Mucosa of rectum (tissue), 2 donors: ENCODE measurements around the gene SPRING1.

Experiments used
- H3K27ac ChIP-seq, 2 donors: one replicate each; pipeline ENCODE4 v1.7.0; 2013; ENCODE audit warnings: inconsistent platforms in 2 of 2, low read depth in 2 of 2, low read length in 2 of 2
- H3K27me3 ChIP-seq, 2 donors: one replicate each; pipeline ENCODE4 v1.7.0; 2013; ENCODE audit warnings: low read length in 2 of 2; ENCODE audit not compliant: control insufficient read depth in 2 of 2, insufficient read depth in 2 of 2
- H3K36me3 ChIP-seq, 2 donors: one replicate each; pipeline ENCODE4 v1.7.0; 2013; ENCODE audit warnings: low read length in 2 of 2; ENCODE audit not compliant: control insufficient read depth in 2 of 2, insufficient read depth in 2 of 2
- H3K4me1 ChIP-seq, 2 donors: one replicate each; pipeline ENCODE4 v1.7.0; 2013; ENCODE audit warnings: low read length in 2 of 2, mild to moderate bottlenecking in 1 of 2; ENCODE audit not compliant: control insufficient read depth in 2 of 2, insufficient read depth in 2 of 2
- H3K4me3 ChIP-seq, 2 donors: one replicate each; pipeline ENCODE4 v1.7.0; 2013; ENCODE audit warnings: low read length in 2 of 2
- H3K9ac ChIP-seq, 2 donors: one replicate each; pipeline ENCODE4 v1.7.0; 2013; ENCODE audit warnings: low read length in 2 of 2, low read depth in 1 of 2, mild to moderate bottlenecking in 1 of 2
- H3K9me3 ChIP-seq, 2 donors: one replicate each; pipeline ENCODE4 v1.7.0; 2013; ENCODE audit warnings: low read length in 2 of 2; ENCODE audit not compliant: control insufficient read depth in 2 of 2
- donor health status: healthy.
- donor health status: Normal muscosa, but diverticular disease.

The SPRING1 gene

DNA sequence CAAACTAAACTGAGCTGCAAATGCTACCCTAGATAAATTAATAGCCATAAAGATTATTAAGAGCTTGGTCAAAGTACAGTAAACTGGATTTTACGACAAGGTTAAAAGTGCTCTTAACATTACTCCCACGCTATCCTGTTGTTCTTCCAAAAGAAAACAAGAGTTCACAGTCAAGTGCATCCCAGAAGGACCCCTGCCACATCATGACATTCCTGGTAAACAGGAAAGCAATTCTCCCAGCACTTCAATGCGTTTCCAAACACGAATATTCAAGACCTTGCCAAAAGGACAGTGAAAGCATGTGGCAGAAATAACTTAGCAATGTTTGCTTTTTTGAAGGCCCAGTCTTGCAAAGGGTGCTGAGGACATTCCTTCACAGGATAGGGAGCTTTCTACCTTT is 11.2 kb downstream of the SPRING1 start:
- Histone ChIP-seq H3K27ac (no peak overlapping the region), H3K36me3 (peaks cover 11 to 24% of the 10 kb centered on the region in 2 donors), H3K4me3 (no peak overlapping the region)

DNA sequence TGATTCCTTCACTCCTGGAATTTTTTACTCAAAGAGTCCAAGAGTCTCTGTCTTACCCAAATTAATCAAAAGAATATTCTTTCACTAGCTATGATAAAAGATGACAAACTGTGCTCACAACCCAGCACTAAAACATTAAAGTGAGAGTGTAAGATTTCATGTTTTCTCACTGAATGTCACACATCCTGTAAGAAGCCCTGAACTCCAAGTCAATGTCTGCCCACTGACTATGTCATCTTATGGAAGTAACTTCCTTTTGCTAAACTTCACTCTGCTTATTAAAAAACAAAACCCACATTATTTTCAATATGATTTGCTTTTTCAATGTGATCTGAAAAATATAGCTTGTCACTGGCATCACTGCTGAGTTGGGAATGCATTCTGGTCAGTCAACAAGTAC is 15.6 kb downstream of the SPRING1 start:
- peaks cover 0 to 2% of the 10 kb centered on the region in 2 donors for H3K4me1 ChIP-seq
- H3K27ac ChIP-seq = no peak overlapping the region
- H3K27me3 ChIP-seq = no peaks in the 10 kb centered on the region
- H3K4me3 ChIP-seq = no peak overlapping the region
- H3K36me3 ChIP-seq = peaks cover 30 to 31% of the 10 kb centered on the region in 2 donors
- H3K9ac ChIP-seq = no peak overlapping the region
- H3K9me3 ChIP-seq = no peaks in the 10 kb centered on the region

More for the DNA sequence above, 11.2 kb downstream of the SPRING1 start:
- Histone ChIP-seq H3K27me3 (no peaks in the 10 kb centered on the region), H3K9me3 (no peaks in the 10 kb centered on the region), H3K9ac (no peak overlapping the region), H3K4me1 (no peaks in the 10 kb centered on the region)

DNA sequence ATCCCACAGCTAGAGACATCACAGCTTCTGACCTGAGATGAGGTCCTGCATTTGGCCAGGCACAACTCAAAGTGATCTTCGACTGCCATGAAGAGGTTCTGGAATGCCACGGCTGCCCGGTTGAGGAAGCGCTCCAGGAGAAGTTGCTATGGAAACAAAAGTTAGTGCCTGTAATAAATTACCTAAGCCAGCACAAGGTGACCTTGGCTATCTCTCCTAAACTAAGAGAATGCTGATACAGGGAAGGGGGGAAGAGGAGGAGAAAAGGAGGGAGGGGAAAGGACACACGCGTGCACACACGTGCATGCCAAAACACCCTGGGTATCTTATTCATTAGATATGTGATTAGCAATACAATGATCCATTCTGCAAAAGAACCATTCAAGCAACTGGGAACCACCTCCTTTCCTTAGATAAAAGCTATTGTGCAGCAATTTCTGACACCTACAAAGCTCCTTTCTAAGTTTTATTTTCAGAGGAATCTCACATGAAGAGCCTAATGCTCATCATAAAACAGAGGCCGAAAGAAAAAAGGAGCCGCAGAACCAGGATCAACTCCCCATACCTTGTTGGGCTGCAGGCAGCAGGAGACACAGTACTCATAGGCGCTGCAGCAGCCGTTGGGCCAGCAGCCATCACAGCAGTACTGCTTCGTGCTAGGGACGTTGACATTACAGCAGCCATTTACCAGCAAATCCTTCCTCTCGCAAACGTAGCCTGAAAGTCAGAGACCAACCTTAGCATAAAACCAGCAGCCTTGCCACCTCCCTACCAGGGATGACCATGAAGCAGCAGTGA is 17.9 kb downstream of the SPRING1 start:
- peaks cover 0 to 2% of the 10 kb centered on the region in 2 donors for H3K4me1 ChIP-seq
- no peak overlapping the region for H3K4me3 ChIP-seq
- no peaks in the 10 kb centered on the region for H3K9me3 ChIP-seq
- peaks cover 44% of the 10 kb centered on the region in 2 donors for H3K36me3 ChIP-seq
- no peak overlapping the region for H3K9ac ChIP-seq
- H3K27me3 ChIP-seq = no peaks in the 10 kb centered on the region
- H3K27ac ChIP-seq = no peak overlapping the region

DNA sequence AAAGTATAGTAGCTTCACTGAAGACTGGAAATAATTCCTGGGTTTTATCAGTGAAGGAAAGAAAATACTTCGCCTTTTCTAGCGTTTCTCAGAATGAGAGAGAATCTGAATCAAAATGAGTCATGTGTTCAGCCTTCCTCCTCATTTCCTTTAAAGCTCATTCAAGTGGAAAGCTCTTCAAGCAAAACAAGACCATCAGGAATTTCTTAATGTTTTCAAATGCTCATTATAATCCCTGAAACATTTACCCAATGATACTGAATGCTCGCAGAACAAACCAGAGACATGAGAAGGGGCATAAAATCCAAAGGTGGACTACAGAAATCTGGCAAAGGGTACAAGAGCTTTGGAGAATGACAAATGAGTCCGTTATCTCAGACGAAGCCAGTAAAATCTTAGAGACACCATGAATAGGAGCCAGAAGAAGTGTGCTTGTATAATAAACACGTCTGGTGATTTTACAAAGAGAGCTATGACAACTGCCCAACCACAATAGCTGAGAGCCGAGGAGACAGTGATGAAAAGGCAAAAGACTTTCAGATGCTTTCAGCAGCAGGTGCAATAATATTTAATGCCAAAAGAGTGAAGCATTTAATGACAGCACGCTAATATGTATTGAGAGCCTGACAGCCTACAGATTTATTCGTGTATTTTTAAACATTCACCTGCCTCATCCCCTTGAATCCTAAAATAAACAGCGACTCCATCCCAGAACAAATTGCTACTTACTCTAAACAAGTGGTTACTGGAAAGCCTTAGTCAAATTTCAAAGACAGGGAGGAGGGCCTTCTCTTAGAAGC is 19.0 kb downstream of the SPRING1 start:
- no peaks in the 10 kb centered on the region for H3K27me3 ChIP-seq
- H3K4me3 ChIP-seq = no peak overlapping the region
- no peaks in the 10 kb centered on the region for H3K9me3 ChIP-seq
- no peak overlapping the region for H3K9ac ChIP-seq
- peaks cover 0 to 2% of the 10 kb centered on the region in 2 donors for H3K4me1 ChIP-seq
- peaks cover 44% of the 10 kb centered on the region in 2 donors for H3K36me3 ChIP-seq
- H3K27ac ChIP-seq = no peak overlapping the region

DNA sequence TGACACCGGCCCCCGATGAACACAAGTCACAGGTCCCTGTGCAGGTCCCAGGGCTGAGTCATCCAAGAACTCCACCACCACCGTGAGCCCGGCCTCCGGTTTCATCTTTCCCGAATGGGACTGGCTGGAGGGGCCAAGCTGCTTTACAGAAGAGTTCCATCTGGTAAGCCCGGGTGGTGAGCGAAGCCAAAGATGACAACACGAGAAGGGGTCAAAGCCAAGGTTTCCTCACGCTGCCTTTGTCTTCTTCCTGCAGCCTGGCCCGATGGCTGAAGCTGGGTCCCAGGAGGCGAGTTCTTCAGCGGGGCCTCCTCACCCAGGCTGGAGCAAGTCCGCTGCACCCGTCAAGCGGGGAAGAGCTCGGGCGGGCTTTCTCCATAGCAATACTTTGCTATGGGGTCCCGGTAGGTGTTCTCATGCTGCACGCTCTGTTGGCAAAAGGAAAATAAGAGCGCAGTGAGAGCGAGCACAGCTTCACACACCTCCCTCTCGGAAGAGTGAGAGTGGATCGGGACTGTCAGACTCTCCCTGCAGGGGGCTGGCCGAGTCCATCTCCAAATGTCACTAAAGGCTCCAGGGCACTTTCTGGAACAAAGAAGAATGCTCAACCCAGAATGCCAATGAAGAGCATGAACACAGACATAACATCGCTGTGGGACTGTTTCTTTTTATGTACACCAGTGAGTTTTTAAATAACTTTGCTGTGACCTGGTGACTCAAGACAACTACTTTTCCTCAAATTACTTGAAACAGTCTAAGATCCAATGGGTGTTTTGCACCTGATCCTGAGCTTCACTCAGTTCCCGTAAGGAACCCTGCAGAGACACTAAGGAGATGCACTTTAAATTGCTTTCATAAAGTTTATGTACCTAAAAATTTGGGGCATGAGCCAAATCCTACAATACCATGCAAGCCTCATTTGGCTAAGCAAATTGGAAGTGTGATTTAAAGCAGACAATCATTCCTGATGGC is 20.1 kb downstream of the SPRING1 start:
- no peak overlapping the region for H3K9ac ChIP-seq
- H3K27me3 ChIP-seq = no peaks in the 10 kb centered on the region
- H3K27ac ChIP-seq = no peak overlapping the region
- H3K36me3 ChIP-seq = peaks cover 40 to 43% of the 10 kb centered on the region in 2 donors
- peaks cover 0 to 2% of the 10 kb centered on the region in 2 donors for H3K4me1 ChIP-seq
- H3K4me3 ChIP-seq = no peak overlapping the region
- H3K9me3 ChIP-seq = no peaks in the 10 kb centered on the region

DNA sequence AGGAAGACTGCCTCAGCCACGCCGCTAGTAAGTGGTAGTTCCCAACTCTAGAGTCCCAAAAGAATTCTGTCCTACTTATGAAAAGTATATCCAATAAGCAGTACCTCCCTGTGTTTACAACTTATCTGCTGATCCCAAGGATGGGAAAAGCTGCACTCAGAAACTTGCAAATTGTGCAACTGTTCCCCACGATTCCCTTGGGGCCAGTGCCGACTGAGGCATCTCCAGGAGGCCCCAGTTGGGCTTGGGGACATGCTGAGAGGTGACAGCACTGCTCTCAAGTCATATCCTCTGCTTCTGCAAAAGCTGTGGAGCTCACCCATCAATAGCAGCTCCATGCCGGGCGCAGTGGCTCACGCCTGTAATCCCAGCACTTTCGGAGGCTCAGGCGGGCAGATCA is 23.7 kb downstream of the SPRING1 start:
- peaks cover under 1 to 2% of the 10 kb centered on the region in 2 donors for H3K4me1 ChIP-seq
- H3K36me3 ChIP-seq = peaks cover 19 to 25% of the 10 kb centered on the region in 2 donors
- H3K4me3 ChIP-seq = no peak overlapping the region
- no peaks in the 10 kb centered on the region for H3K9me3 ChIP-seq
- no peak overlapping the region for H3K27ac ChIP-seq
- peaks cover 8 to 9% of the 10 kb centered on the region in 2 donors for H3K27me3 ChIP-seq
- H3K9ac ChIP-seq = no peak overlapping the region

DNA sequence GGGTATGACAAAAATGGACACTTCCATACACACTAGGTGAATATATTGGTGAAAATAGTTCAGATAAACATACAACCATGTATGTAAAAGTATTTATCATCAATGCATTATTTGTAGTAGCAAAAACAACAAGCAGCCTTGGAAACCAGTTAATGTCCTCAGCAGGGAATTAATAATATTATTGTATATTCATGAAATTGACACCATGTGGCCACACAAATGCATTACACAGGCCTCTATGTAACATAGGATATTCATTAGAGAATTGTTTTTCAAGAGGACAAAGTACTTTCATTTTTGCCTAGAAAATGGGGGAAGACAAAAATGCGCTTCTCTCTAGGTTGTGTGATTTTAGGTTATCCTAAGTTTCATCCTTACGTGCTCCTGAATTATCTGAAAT is 24.3 kb downstream of the SPRING1 start:
- Histone ChIP-seq H3K9me3 (no peaks in the 10 kb centered on the region), H3K27ac (no peak overlapping the region), H3K4me1 (peaks cover 3 to 7% of the 10 kb centered on the region in 2 donors), H3K36me3 (peaks cover 19 to 23% of the 10 kb centered on the region in 2 donors), H3K27me3 (peaks cover 10 to 11% of the 10 kb centered on the region in 2 donors), H3K9ac (no peak overlapping the region), H3K4me3 (no peak overlapping the region)

DNA sequence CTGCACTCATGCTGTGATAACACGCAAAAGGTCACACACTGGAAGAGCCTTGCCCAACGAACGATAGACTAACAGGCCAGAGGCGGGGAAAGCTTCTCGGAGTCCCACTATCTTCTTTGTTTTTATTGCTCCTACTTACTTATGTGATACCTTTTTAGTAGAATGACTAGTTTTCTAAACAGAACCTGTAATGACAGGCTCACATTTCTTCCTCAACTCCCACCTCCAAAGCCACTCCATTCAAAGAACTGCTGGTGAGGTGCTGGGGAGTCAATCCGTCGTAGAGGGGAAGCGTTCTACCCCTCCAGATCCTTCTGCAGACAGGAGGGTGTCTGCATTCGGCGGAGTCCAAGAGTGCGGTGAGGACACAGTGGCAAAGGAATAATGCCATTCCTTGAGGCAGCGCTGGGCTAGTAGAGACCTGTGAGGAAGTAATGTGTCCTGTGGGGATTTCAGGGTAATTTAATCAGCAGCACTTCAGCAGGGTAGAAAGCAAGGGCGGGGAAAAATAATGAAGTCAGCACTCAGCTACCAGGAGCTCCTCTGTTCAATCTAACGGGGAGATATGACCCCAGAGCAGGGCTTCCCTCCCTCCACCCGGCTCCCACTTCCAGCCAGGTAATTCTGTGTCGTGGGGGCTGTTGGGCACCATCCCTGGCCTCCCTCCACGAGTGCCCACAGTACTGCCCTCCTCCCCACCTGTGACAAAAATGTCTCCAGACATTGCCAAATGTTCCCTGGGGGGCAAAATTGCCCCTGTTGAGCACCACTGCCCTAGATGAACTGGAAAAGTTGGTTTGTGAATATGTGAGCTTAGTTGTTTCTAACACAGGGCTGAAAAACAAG is 25.2 kb downstream of the SPRING1 start:
- Histone ChIP-seq H3K9ac (no peak overlapping the region), H3K4me1 (peaks cover 3 to 8% of the 10 kb centered on the region in 2 donors), H3K4me3 (no peak overlapping the region), H3K9me3 (no peaks in the 10 kb centered on the region), H3K27ac (no peak overlapping the region), H3K36me3 (peaks cover 18 to 23% of the 10 kb centered on the region in 2 donors), H3K27me3 (peaks cover 10 to 11% of the 10 kb centered on the region in 2 donors)
